Fibroblast of skin of scalp (primary cell): ENCODE data around the gene BEND7.
"Not testable (repeated sequence)": the region's sequence is repeated elsewhere in the genome, so short reads cannot be mapped to it uniquely, and the experiment has no call there.

Experiments
- DNase-seq: peaks from one replicate; pipeline ENCODE4 v3.0.0-alpha.2; 2013

Gene BEND7

GRCh38 chr10:13417459-13418126 is 111.2 kb downstream of the BEND7 start:
- no peak for DNase-seq

GRCh38 chr10:13416760-13417159 is 112.1 kb downstream of the BEND7 start:
- DNase-seq: no peak

GRCh38 chr10:13414855-13415254 is 114.0 kb downstream of the BEND7 start:
- peak; percentile 11 for DNase-seq

GRCh38 chr10:13414137-13414536 is 114.7 kb downstream of the BEND7 start:
- no peak for DNase-seq

- no peak for DNase-seq
Observed at GRCh38 chr10:13412894-13413293, 115.9 kb downstream of the BEND7 start.

GRCh38 chr10:13404791-13405190 is 124.0 kb downstream of the BEND7 start:
- no peak for DNase-seq

GRCh38 chr10:13404305-13404759 is 124.5 kb downstream of the BEND7 start:
- no peak for DNase-seq

- DNase-seq: not testable (repeated sequence)
Observed at GRCh38 chr10:13403426-13403825, 125.4 kb downstream of the BEND7 start.

GRCh38 chr10:13402021-13402420 is 126.8 kb downstream of the BEND7 start:
- no peak for DNase-seq

- DNase-seq: no peak
Observed at GRCh38 chr10:13401142-13401541, 127.7 kb downstream of the BEND7 start.

- DNase-seq: no peak
Observed at GRCh38 chr10:13400196-13400965, 128.4 kb downstream of the BEND7 start.

- DNase-seq: no peak
Observed at GRCh38 chr10:13399752-13400151, 129.1 kb downstream of the BEND7 start.

- DNase-seq: no peak
Observed at GRCh38 chr10:13399236-13399635, 129.6 kb downstream of the BEND7 start.

GRCh38 chr10:13397052-13397451 is 131.8 kb downstream of the BEND7 start:
- no peak for DNase-seq

GRCh38 chr10:13396369-13396768 is 132.4 kb downstream of the BEND7 start:
- DNase-seq: no peak

- no peak for DNase-seq
Observed at GRCh38 chr10:13395540-13395939, 133.3 kb downstream of the BEND7 start.

GRCh38 chr10:13393640-13394039 is 135.2 kb downstream of the BEND7 start:
- DNase-seq: no peak

GRCh38 chr10:13392701-13393100 is 136.1 kb downstream of the BEND7 start:
- DNase-seq: no peak
